ENCODE measurements around the gene LACTB. TPM values are rescaled to one million over a fixed set of nuclear protein-coding genes. Genes with fewer than 3 reads are reported as not detected.

Gene LACTB
- total and polyA plus RNA-seq, 10 of the 15 experiments (the other 5 are each of a cell fraction or from before 2014, with no cell fraction given): 5.0 to 35.3 (median 16.6) TPM

GRCh38 chr15:63189941-63190768, 68.5 kb downstream of the LACTB start (continued):
- TF ChIP-seq ZNF687 (IDR thresholded peaks at IDR 0.05) (no peak), SMAD5 (IDR thresholded peaks at IDR 0.05; ENCODE audit: low read depth) (no peak), CREB1 (IDR thresholded peaks at IDR 0.05; ENCODE audit: low read depth) (no peak), HDAC6 (IDR thresholded peaks at IDR 0.05; ENCODE audit: unreplicated experiment) (no peak), HDGF (IDR thresholded peaks at IDR 0.05) (peak; percentile 96), GABPA (IDR thresholded peaks at IDR 0.05; ENCODE audit: low read depth) (no peak), RELB (IDR thresholded peaks at IDR 0.05; ENCODE audit: low read depth) (peak; percentile 74), NRF1 (conservative IDR thresholded peaks at IDR 0.05; ENCODE audit: low read depth, low read length) (no peak), IRF4 (IDR thresholded peaks at IDR 0.05; ENCODE audit: low read depth, low read length) (no peak), IKZF1 (conservative IDR thresholded peaks at IDR 0.05) (peak; percentile 65), ZBTB4 (CRISPR knock-in tag; IDR thresholded peaks at IDR 0.05) (no peak), ELK1 (IDR thresholded peaks at IDR 0.05; ENCODE audit: low read depth, low read length) (no peak), PAX5 (IDR thresholded peaks at IDR 0.05; ENCODE audit: borderline replicate concordance, low read depth, low read length) (no peak), NFYA (IDR thresholded peaks at IDR 0.05; ENCODE audit: borderline replicate concordance, low read depth, low read length) (no peak), TAF1 (IDR thresholded peaks at IDR 0.05; ENCODE audit: borderline replicate concordance, low read depth, low read length) (no peak), MTA2 (IDR thresholded peaks at IDR 0.05; ENCODE audit: low read depth) (no peak), JUND (IDR thresholded peaks at IDR 0.05; ENCODE audit: low read depth, low read length) (no peak), KAT2A (conservative IDR thresholded peaks at IDR 0.05; ENCODE audit: control insufficient read depth, low read depth, low read length) (no peak), SREBF1 (IDR thresholded peaks at IDR 0.05; ENCODE audit: low read length) (no peak), NFXL1 (IDR thresholded peaks at IDR 0.05; ENCODE audit: borderline replicate concordance) (no peak), MEF2B (IDR thresholded peaks at IDR 0.05; ENCODE audit: partially characterized antibody, poor library complexity, severe bottlenecking) (no peak)
